GM12865 (cell line): ENCODE results near the gene FGF13.

Experiments
- DNase-seq: peaks from one replicate; pipeline ENCODE4 v3.0.0; 2010; ENCODE audit warnings: low read depth
- H3K4me3 ChIP-seq: 2 replicates; pipeline ENCODE4 v1.5.1; 2011; ENCODE audit warnings: mild to moderate bottlenecking, low read depth, low read length, control low read depth
- CTCF ChIP-seq: IDR thresholded peaks from 2 replicates; pipeline ENCODE4 v1.5.1; 2011; ENCODE audit warnings: low read length, control low read depth, low read depth, inconsistent platforms; ENCODE audit not compliant: insufficient read depth; ENCODE audit errors: missing control alignments

Gene FGF13

GRCh38 chrX:138683600-138683999, 27.9 kb downstream of the FGF13 start:
- no peak overlapping the region for H3K4me3 ChIP-seq
- no peak for TF ChIP-seq CTCF
- DNase-seq: no peak

- TF ChIP-seq CTCF: no peak
- DNase-seq: no peak
- no peak overlapping the region for H3K4me3 ChIP-seq
Observed at GRCh38 chrX:138669693-138670092, 41.8 kb downstream of the FGF13 start.

- no peak for TF ChIP-seq CTCF
Observed at GRCh38 chrX:138664466-138664865, 47.1 kb downstream of the FGF13 start.

GRCh38 chrX:138664016-138664415, 47.5 kb downstream of the FGF13 start:
- no peak for DNase-seq
- TF ChIP-seq CTCF: no peak
- no peak overlapping the region for H3K4me3 ChIP-seq

More at GRCh38 chrX:138664466-138664865, 47.1 kb downstream of the FGF13 start:
- DNase-seq: no peak
- H3K4me3 ChIP-seq: no peak overlapping the region

GRCh38 chrX:138651494-138651893, 60.0 kb downstream of the FGF13 start:
- TF ChIP-seq CTCF: no peak
- no peak overlapping the region for H3K4me3 ChIP-seq
- DNase-seq: no peak

- H3K4me3 ChIP-seq: no peak overlapping the region
- TF ChIP-seq CTCF: no peak
- no peak for DNase-seq
Observed at GRCh38 chrX:138648568-138648967, 62.9 kb downstream of the FGF13 start.

GRCh38 chrX:138638996-138639395, 72.5 kb downstream of the FGF13 start:
- no peak for TF ChIP-seq CTCF
- DNase-seq: no peak
- no peak overlapping the region for H3K4me3 ChIP-seq
